B cell (primary cell): Measurements from ENCODE around the gene CCKAR. TPM values are rescaled to one million over a fixed set of nuclear protein-coding genes. Genes with fewer than 3 reads are reported as not detected.

Experiments
- ATAC-seq: fragments of 200-7000 bp; cut with Tn5 transposase; one replicate; pipeline ENCODE4 v1.10.0; 2021; ENCODE audit warnings: low read depth, mild to moderate bottlenecking, moderate number of reproducible peaks, moderate library complexity
- CTCF ChIA-PET: fragments of 350-600 bp; sonication (Branson Sonifier 250); formaldehyde crosslinking; loops from one replicate; lab custom pipeline; 2021; ENCODE audit warnings: antibody characterized with exemption, inconsistent platforms; lab: Charles Lee
- POLR2A ChIA-PET: fragments of 350-600 bp; sonication (Branson Sonifier 250); formaldehyde crosslinking; loops from one replicate; lab custom pipeline; 2021; ENCODE audit warnings: antibody characterized with exemption; lab: Charles Lee
- DNase-seq: peaks from one replicate; pipeline ENCODE4 v3.0.0; 2013
- H2AFZ ChIP-seq: 2 replicates; pipeline ENCODE4 v1.6.1; 2012; ENCODE audit warnings: mild to moderate bottlenecking, low read depth, low read length; ENCODE audit not compliant: insufficient read depth, poor library complexity, severe bottlenecking
- H3K27ac ChIP-seq, 2 donors: 1 replicate in 1 of 2; 2 replicates in 1 of 2; pipeline ENCODE4 v1.5.1; 2012 to 2013; ENCODE audit warnings: low read length in 2 of 2, mild to moderate bottlenecking in 2 of 2, moderate library complexity in 1 of 2
- H3K27me3 ChIP-seq, 4 experiments: fragments of 200-600 bp in 1 of 4; sonication (generic) in 1 of 4; replicated peaks in 1 of 4; 1 replicate in 2 of 4; 2 replicates in 2 of 4; pipeline versions ENCODE4 v1.6.1 to v1.7.0; 2013 to 2016; ENCODE audit warnings: low read length in 3 of 4, mild to moderate bottlenecking in 2 of 4, mixed read lengths in 1 of 4, moderate library complexity in 1 of 4; ENCODE audit not compliant: insufficient read depth in 4 of 4, control insufficient read depth in 3 of 4; ENCODE audit errors: control extremely low read depth in 1 of 4
- H3K36me3 ChIP-seq, 2 experiments: replicated peaks in 1 of 2; 1 replicate in 1 of 2; 2 replicates in 1 of 2; pipeline versions ENCODE4 v1.6.1 to v1.7.1; 2013; ENCODE audit warnings: low read length in 1 of 2; ENCODE audit not compliant: insufficient read depth in 2 of 2, control insufficient read depth in 1 of 2; ENCODE audit errors: control extremely low read depth in 1 of 2, extremely low read depth in 1 of 2
- H3K4me1 ChIP-seq, 2 donors: fragments of 200-600 bp in 1 of 2; sonication (generic) in 1 of 2; 1 replicate in 1 of 2; 2 replicates in 1 of 2; pipeline versions ENCODE4 v1.5.1 to v1.6.1; 2013 to 2017; ENCODE audit warnings: low read length in 2 of 2; ENCODE audit not compliant: control insufficient read depth in 2 of 2, insufficient read depth in 2 of 2
- H3K4me2 ChIP-seq: replicated peaks from 2 replicates; pipeline ENCODE3; 2012; ENCODE audit warnings: mild to moderate bottlenecking, low read depth, low read length; ENCODE audit not compliant: poor library complexity, severe bottlenecking
- H3K4me3 ChIP-seq, 5 experiments: fragments of 200-600 bp in 1 of 5; sonication (generic) in 1 of 5; 1 replicate in 3 of 5; 2 replicates in 2 of 5; pipeline versions ENCODE4 v1.5.1 to v1.7.0; 2011 to 2016; ENCODE audit warnings: low read length in 4 of 5, mild to moderate bottlenecking in 4 of 5, low read depth in 2 of 5, control low read depth in 1 of 5, moderate library complexity in 1 of 5; ENCODE audit not compliant: insufficient read depth in 1 of 5; ENCODE audit errors: control extremely low read depth in 1 of 5, extremely low read depth in 1 of 5
- H3K79me2 ChIP-seq: fragments of 200-600 bp; sonication (generic); one replicate; pipeline ENCODE4 v1.6.0; 2016; ENCODE audit warnings: low read length; ENCODE audit not compliant: control insufficient read depth, insufficient read depth
- H3K9ac ChIP-seq: fragments of 200-600 bp; sonication (generic); 2 replicates; pipeline ENCODE4 v1.6.1; 2017; ENCODE audit warnings: mild to moderate bottlenecking, low read length, moderate library complexity
- H3K9me3 ChIP-seq, 3 donors: one replicate each; pipeline versions ENCODE4 v1.6.1 to v1.7.1; 2013; ENCODE audit warnings: low read length in 2 of 3; ENCODE audit not compliant: control insufficient read depth in 2 of 3, insufficient read depth in 1 of 3; ENCODE audit errors: control extremely low read depth in 1 of 3
- H4K20me1 ChIP-seq: 2 replicates; pipeline ENCODE4 v1.6.0; 2012; ENCODE audit warnings: mild to moderate bottlenecking, low read length; ENCODE audit not compliant: insufficient read depth, control insufficient read depth, poor library complexity, severe bottlenecking
- H3K27ac Mint-ChIP-seq: one replicate; pipeline ENCODE4 v1.8.0; 2021; ENCODE audit warnings: mixed read lengths
- H3K27me3 Mint-ChIP-seq: one replicate; pipeline ENCODE4 v1.8.0; 2021; ENCODE audit warnings: mixed read lengths
- H3K4me1 Mint-ChIP-seq: one replicate; pipeline ENCODE4 v1.8.0; 2021; ENCODE audit warnings: mixed read lengths
- H3K4me3 Mint-ChIP-seq: one replicate; pipeline ENCODE4 v1.8.0; 2021; ENCODE audit warnings: mixed read lengths
- H3K9me3 Mint-ChIP-seq: one replicate; pipeline ENCODE4 v1.8.0; 2022; ENCODE audit warnings: mixed read lengths; ENCODE audit not compliant: insufficient read depth
- CTCF ChIP-seq: fragments of 200-600 bp; IDR thresholded peaks from one replicate; pipeline ENCODE4 v1.8.0; 2022; ENCODE audit warnings: antibody characterized with exemption, mild to moderate bottlenecking
- EZH2 ChIP-seq: IDR thresholded peaks from 2 replicates; pipeline ENCODE4 v1.6.1; 2012; ENCODE audit warnings: borderline replicate concordance, low read depth, mild to moderate bottlenecking, moderate library complexity, low read length; ENCODE audit not compliant: insufficient read depth, poor library complexity, severe bottlenecking
- WGBS: methylation state at CpG from one replicate; pipeline ENCODE4 v1.1.5; 2013; ENCODE audit warnings: missing lambda C conversion rate; ENCODE audit not compliant: insufficient coverage; 5-methylcytosine and 5-hydroxymethylcytosine counted together
- intact Hi-C: fragments of 100-400 bp; cut with micrococcal nuclease; formaldehyde crosslinking; loops from one replicate; pipeline ENCODE4 v1.10.0; 2022
- polyA plus RNA-seq: library from polyadenylated mRNA; depleted of rRNA; stranded (reverse); fragments of >200 nt; gene quantifications from 2 replicates; pipeline ENCODE4 v1.2.3, GENCODE V29; 2012
- total RNA-seq, 2 donors: library from RNA; stranded (reverse); fragments of 120-200 nt in 1 of 2; gene quantifications; 1 replicate in 1 of 2; 2 replicates in 1 of 2; pipeline versions ENCODE4 v1.2.3 to v1.2.4, GENCODE V29; 2013 to 2022

The CCKAR gene
- total and polyA plus RNA-seq, 2 donors (not counting 1 experiment from before 2014, with no cell fraction given): not detected

- Histone ChIP-seq H3K36me3 (no peaks in the 10 kb centered on the region), H3K4me1 (no peaks in the 10 kb centered on the region), H3K4me2 (no peak overlapping the region), H3K9ac (no peak overlapping the region), H3K27me3 (peaks cover 0 to 2% (median 0%) of the 10 kb centered on the region in 4 experiments), H3K9me3 (peaks cover 1 to 4% (median 3%) of the 10 kb centered on the region in 3 donors), H3K27ac (no peak overlapping the region), H3K79me2 (no peaks in the 10 kb centered on the region), H3K4me3 (no peak overlapping the region), H2AFZ (no peak overlapping the region), H4K20me1 (no peaks in the 10 kb centered on the region)
- no peaks in the 10 kb centered on the region for H3K4me1 Mint-ChIP-seq
- H3K4me3 Mint-ChIP-seq: no peak overlapping the region
- TF ChIP-seq CTCF (no peak), EZH2 (no peak)
- WGBS: no CpG with 5 or more reads among the region's 3 CpGs
- intact Hi-C loops: no loop called here
- H3K27ac Mint-ChIP-seq: no peak overlapping the region
- no peak for DNase-seq
- ChIA-PET POLR2A (no interaction called here), CTCF (interaction anchor here (1.2 kb wide), 1 partner anchor 9 kb away, joined by 3 read pairs; no protein-coding TSS in a partner anchor)
- no peaks in the 10 kb centered on the region for H3K9me3 Mint-ChIP-seq
- no peak for ATAC-seq
- peaks cover 14% of the 10 kb centered on the region for H3K27me3 Mint-ChIP-seq
Measured at GRCh38 chr4:26451597-26451996, 38.7 kb downstream of the CCKAR start.

- Histone ChIP-seq H3K4me2 (no peak overlapping the region), H3K4me1 (no peaks in the 10 kb centered on the region), H2AFZ (no peak overlapping the region), H4K20me1 (no peaks in the 10 kb centered on the region), H3K4me3 (no peak overlapping the region), H3K79me2 (no peaks in the 10 kb centered on the region), H3K9ac (no peak overlapping the region), H3K27ac (no peak overlapping the region), H3K36me3 (no peaks in the 10 kb centered on the region), H3K9me3 (peaks cover 1 to 4% (median 3%) of the 10 kb centered on the region in 3 donors), H3K27me3 (peaks cover 0 to 2% (median 0%) of the 10 kb centered on the region in 4 experiments)
- intact Hi-C loops: no loop called here
- Mint-ChIP-seq H3K4me3 (no peak overlapping the region), H3K4me1 (no peaks in the 10 kb centered on the region), H3K9me3 (no peaks in the 10 kb centered on the region), H3K27me3 (peaks cover 14% of the 10 kb centered on the region), H3K27ac (no peak overlapping the region)
- 100% methylated on average over 3 of the region's 5 CpGs for WGBS
- CTCF ChIA-PET: interaction anchor here (1.3 kb wide), 1 partner anchor 559 kb away, joined by 3 read pairs; no protein-coding TSS in a partner anchor
- TF ChIP-seq EZH2: no peak
- TF ChIP-seq CTCF: no peak
- no peak for DNase-seq
- POLR2A ChIA-PET: no interaction called here
- ATAC-seq: no peak
Measured at GRCh38 chr4:26450418-26450817, 39.9 kb downstream of the CCKAR start.
